ENCODE data around the gene ZNF99. TPM values are rescaled to one million over a fixed set of nuclear protein-coding genes. Genes with fewer than 3 reads are reported as not detected.
"Not testable (repeated sequence)": the region's sequence is repeated elsewhere in the genome, so short reads cannot be mapped to it uniquely, and the experiment has no call there.

Gene ZNF99
- total RNA-seq, 1 donor from 2014 or later: not detected

- no peak for TF ChIP-seq CTCF (IDR thresholded peaks at IDR 0.05; ENCODE audit: unreplicated experiment)
- no peak overlapping the region for H3K27ac Mint-ChIP-seq (ENCODE audit: unreplicated experiment)
These were observed 50.3 kb downstream of the ZNF99 start for GRCh38 chr19:22733691-22734090.

GRCh38 chr19:22728214-22728613 lies 55.7 kb downstream of the ZNF99 start:
- H3K27ac Mint-ChIP-seq (ENCODE audit: unreplicated experiment); H3K4me3 Mint-ChIP-seq (ENCODE audit: unreplicated experiment); DNase-seq (ENCODE audit: low spot score); H3K27me3 Mint-ChIP-seq (ENCODE audit: unreplicated experiment); H3K4me1 Mint-ChIP-seq (ENCODE audit: unreplicated experiment): not testable (repeated sequence)
- peaks cover 74% of the 10 kb centered on the region for H3K9me3 Mint-ChIP-seq (ENCODE audit: unreplicated experiment)
- peaks cover 20% of the 10 kb centered on the region for H3K36me3 Mint-ChIP-seq (ENCODE audit: low read depth, unreplicated experiment)

More at GRCh38 chr19:22733691-22734090, 50.3 kb downstream of the ZNF99 start:
- peaks cover 12% of the 10 kb centered on the region for H3K27me3 Mint-ChIP-seq (ENCODE audit: unreplicated experiment)
- H3K9me3 Mint-ChIP-seq (ENCODE audit: unreplicated experiment): peaks cover 70% of the 10 kb centered on the region
- H3K4me3 Mint-ChIP-seq (ENCODE audit: unreplicated experiment): no peak overlapping the region
- H3K4me1 Mint-ChIP-seq (ENCODE audit: unreplicated experiment): no peaks in the 10 kb centered on the region
- no peak for DNase-seq (ENCODE audit: low spot score)
- peaks cover 32% of the 10 kb centered on the region for H3K36me3 Mint-ChIP-seq (ENCODE audit: low read depth, unreplicated experiment)

GRCh38 chr19:22721533-22721932 lies 62.4 kb downstream of the ZNF99 start:
- not testable (repeated sequence) for H3K4me3 Mint-ChIP-seq (ENCODE audit: unreplicated experiment); H3K27me3 Mint-ChIP-seq (ENCODE audit: unreplicated experiment); H3K4me1 Mint-ChIP-seq (ENCODE audit: unreplicated experiment); H3K27ac Mint-ChIP-seq (ENCODE audit: unreplicated experiment); DNase-seq (ENCODE audit: low spot score)
- Mint-ChIP-seq H3K36me3 (ENCODE audit: low read depth, unreplicated experiment) (peaks cover 21% of the 10 kb centered on the region), H3K9me3 (ENCODE audit: unreplicated experiment) (peaks cover 44% of the 10 kb centered on the region)

GRCh38 chr19:22708983-22709382 lies 75.0 kb downstream of the ZNF99 start:
- TF ChIP-seq CTCF (IDR thresholded peaks at IDR 0.05; ENCODE audit: unreplicated experiment): no peak
- no peaks in the 10 kb centered on the region for H3K4me1 Mint-ChIP-seq (ENCODE audit: unreplicated experiment)
- peaks cover 4% of the 10 kb centered on the region for H3K36me3 Mint-ChIP-seq (ENCODE audit: low read depth, unreplicated experiment)
- no peak overlapping the region for H3K4me3 Mint-ChIP-seq (ENCODE audit: unreplicated experiment)
- H3K27me3 Mint-ChIP-seq (ENCODE audit: unreplicated experiment): no peaks in the 10 kb centered on the region
- H3K27ac Mint-ChIP-seq (ENCODE audit: unreplicated experiment): no peak overlapping the region
- H3K9me3 Mint-ChIP-seq (ENCODE audit: unreplicated experiment): peaks cover 16% of the 10 kb centered on the region
- DNase-seq (ENCODE audit: low spot score): no peak

- H3K27me3 Mint-ChIP-seq (ENCODE audit: unreplicated experiment); H3K4me3 Mint-ChIP-seq (ENCODE audit: unreplicated experiment); H3K27ac Mint-ChIP-seq (ENCODE audit: unreplicated experiment); H3K4me1 Mint-ChIP-seq (ENCODE audit: unreplicated experiment); DNase-seq (ENCODE audit: low spot score); H3K36me3 Mint-ChIP-seq (ENCODE audit: low read depth, unreplicated experiment): not testable (repeated sequence)
- peaks cover 32% of the 10 kb centered on the region for H3K9me3 Mint-ChIP-seq (ENCODE audit: unreplicated experiment)
These were observed 80.9 kb downstream of the ZNF99 start for GRCh38 chr19:22703096-22703495.

- H3K4me3 Mint-ChIP-seq (ENCODE audit: unreplicated experiment); DNase-seq (ENCODE audit: low spot score); H3K27me3 Mint-ChIP-seq (ENCODE audit: unreplicated experiment); H3K27ac Mint-ChIP-seq (ENCODE audit: unreplicated experiment); H3K4me1 Mint-ChIP-seq (ENCODE audit: unreplicated experiment); H3K36me3 Mint-ChIP-seq (ENCODE audit: low read depth, unreplicated experiment): not testable (repeated sequence)
- H3K9me3 Mint-ChIP-seq (ENCODE audit: unreplicated experiment): peaks cover 32% of the 10 kb centered on the region
These were observed 81.3 kb downstream of the ZNF99 start for GRCh38 chr19:22702661-22703060.

Other genes starting within 250 kb of the ZNF99 start
- not detected for gene ZNF492, start 149.8 kb downstream of the ZNF99 start, total RNA-seq (ENCODE audit: unreplicated experiment)
- not detected for gene ZNF723, start 48.1 kb upstream of the ZNF99 start, total RNA-seq (ENCODE audit: unreplicated experiment)
- not detected for gene ZNF728, start 219.0 kb upstream of the ZNF99 start, total RNA-seq (ENCODE audit: unreplicated experiment)

Measured in endothelial cell (in vitro differentiated cells).